ENCODE measurements around the gene GRID2IP. TPM values are rescaled to one million over a fixed set of nuclear protein-coding genes. Genes with fewer than 3 reads are reported as not detected.
A peak's percentile ranks its signal among the peaks of the same experiment; 100 is the strongest.

GRID2IP gene
- total and polyA plus RNA-seq, 8 donors = 0.21 to 1.3 (median 1.1) TPM

DNA sequence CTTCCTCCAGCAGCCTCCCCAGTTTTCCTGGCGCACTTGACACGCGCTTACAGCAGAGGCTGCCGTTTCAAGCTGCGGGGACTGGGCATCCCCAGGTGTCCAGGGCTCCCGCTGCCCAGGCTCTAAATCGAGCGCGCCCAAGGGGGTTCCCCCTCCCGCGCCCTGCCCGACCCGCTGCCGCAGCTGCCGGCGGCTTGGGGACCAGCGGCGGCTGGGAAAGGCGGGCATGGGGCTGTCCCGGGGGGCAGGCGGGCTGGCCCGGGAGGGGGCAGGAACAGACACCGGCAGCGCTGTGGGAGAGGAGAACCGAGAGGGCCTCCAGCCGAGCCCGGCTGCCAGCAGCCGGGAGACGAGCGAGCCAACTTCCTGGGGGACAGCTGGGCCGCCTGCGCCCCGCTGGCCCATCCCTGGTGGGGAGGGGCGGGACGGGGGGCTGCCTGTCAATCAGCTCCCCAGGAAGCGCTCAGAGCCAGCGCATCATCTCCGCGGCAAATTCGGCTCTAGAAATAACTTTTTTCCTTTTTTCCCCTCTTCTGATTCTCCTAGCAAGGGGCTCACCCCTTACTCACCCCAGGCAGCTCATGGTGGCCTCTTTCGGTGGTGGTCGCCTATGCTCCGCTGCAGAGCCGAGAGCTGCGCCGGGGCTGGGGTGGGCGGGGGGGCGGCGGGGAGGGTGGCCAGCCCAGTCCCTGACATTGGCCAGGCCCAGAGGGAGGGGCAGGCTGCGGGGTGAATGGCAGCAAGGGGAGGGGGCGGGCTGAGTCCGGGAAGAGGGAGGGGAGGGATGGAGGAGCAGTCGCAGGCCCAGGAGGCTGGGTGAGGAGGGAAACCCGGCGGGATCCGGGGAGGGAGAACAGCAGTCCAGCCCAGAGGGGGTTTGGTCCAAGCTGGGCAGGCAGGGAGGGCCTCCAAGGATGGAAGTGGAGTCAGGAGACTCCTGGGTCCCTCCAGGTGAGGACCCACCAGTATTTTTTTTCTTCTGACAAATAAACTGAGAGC, 14.7 kb downstream of the GRID2IP start:
- ATAC-seq (peak; percentile 32), DNase-seq (peak in 1 of 4 donors; percentile 41)
- Histone ChIP-seq H3K4me1 (peaks cover 0 to 7% of the 10 kb centered on the region in 2 donors), H3K27ac (no peak overlapping the region), H3K4me3 (no peak overlapping the region), H3K9me3 (no peaks in the 10 kb centered on the region), H3K27me3 (peaks cover 23 to 79% of the 10 kb centered on the region in 2 donors), H3K36me3 (no peaks in the 10 kb centered on the region)
- TF ChIP-seq, protein P1, sequence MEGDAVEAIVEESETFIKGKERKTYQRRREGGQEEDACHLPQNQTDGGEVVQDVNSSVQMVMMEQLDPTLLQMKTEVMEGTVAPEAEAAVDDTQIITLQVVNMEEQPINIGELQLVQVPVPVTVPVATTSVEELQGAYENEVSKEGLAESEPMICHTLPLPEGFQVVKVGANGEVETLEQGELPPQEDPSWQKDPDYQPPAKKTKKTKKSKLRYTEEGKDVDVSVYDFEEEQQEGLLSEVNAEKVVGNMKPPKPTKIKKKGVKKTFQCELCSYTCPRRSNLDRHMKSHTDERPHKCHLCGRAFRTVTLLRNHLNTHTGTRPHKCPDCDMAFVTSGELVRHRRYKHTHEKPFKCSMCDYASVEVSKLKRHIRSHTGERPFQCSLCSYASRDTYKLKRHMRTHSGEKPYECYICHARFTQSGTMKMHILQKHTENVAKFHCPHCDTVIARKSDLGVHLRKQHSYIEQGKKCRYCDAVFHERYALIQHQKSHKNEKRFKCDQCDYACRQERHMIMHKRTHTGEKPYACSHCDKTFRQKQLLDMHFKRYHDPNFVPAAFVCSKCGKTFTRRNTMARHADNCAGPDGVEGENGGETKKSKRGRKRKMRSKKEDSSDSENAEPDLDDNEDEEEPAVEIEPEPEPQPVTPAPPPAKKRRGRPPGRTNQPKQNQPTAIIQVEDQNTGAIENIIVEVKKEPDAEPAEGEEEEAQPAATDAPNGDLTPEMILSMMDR (IDR thresholded peaks at IDR 0.05) = no peak
- intact Hi-C loops (cut with DNase I) = no loop called here

DNA sequence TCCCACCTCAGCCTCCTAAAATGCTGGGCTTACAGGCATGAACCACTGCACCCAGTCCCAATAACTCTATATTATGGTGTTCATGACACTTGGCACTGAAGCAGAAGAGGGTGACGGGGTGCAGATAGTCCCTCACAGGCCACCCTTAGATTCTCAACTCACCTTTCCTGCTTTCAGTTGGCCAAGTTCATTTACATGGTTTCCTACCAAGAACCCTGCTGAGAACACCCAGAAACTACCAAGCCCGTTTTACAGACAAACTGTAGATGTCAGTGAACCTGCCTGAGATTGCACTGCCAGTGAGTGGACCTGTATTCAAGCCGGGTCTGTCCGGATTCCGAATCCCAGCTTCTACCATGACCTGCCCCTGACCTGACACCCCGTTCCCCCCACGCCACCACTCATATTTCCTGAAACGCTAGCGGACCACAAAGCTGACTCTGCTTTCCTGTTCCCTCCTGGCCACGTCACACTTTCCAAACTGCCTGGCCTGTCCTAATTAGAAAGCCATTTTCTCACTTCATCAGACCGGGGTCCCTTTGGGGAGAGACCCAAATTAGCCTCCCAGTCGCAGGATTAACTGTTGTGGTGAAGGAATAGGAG, 17.3 kb downstream of the GRID2IP start:
- Histone ChIP-seq H3K36me3 (no peaks in the 10 kb centered on the region), H3K4me3 (no peak overlapping the region), H3K27ac (no peak overlapping the region), H3K27me3 (peaks cover 40 to 93% of the 10 kb centered on the region in 2 donors), H3K9me3 (no peaks in the 10 kb centered on the region), H3K4me1 (peaks cover 5 to 20% of the 10 kb centered on the region in 2 donors)
- DNase-seq (no peak), ATAC-seq (no peak)
- TF ChIP-seq, protein P1 (IDR thresholded peaks at IDR 0.05) = no peak
- intact Hi-C loops (cut with DNase I) = no loop called here

DNA sequence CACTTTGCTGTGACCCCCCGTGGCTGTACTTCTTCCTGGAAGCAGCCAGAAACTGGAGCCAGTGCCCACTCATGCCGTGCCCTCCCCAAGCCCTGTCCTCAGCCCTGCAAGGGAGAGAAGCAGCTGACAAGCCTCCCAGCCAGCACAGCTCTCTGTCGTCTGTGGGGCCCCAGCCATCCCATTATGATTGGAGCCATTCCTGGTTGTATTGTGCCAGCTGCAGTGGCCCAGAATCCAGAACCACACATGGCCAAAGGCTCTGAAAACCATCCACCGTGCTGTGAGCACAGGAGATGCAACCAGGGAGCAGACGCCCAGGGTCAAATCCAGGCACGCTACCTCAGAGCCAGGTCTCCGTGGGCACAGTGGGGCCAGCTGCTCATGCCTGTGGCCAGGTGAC, 18.7 kb downstream of the GRID2IP start:
- intact Hi-C loops (cut with DNase I) = no loop called here
- no peak overlapping the region for H3K4me3 ChIP-seq
- no peak for ATAC-seq
- DNase-seq = no peak
- H3K9me3 ChIP-seq = no peaks in the 10 kb centered on the region
- TF ChIP-seq, protein P1 (IDR thresholded peaks at IDR 0.05) = no peak
- peaks cover 37 to 93% of the 10 kb centered on the region in 2 donors for H3K27me3 ChIP-seq
- H3K27ac ChIP-seq = no peak overlapping the region
- H3K4me1 ChIP-seq = peaks cover 5 to 20% of the 10 kb centered on the region in 2 donors
- H3K36me3 ChIP-seq = no peaks in the 10 kb centered on the region

DNA sequence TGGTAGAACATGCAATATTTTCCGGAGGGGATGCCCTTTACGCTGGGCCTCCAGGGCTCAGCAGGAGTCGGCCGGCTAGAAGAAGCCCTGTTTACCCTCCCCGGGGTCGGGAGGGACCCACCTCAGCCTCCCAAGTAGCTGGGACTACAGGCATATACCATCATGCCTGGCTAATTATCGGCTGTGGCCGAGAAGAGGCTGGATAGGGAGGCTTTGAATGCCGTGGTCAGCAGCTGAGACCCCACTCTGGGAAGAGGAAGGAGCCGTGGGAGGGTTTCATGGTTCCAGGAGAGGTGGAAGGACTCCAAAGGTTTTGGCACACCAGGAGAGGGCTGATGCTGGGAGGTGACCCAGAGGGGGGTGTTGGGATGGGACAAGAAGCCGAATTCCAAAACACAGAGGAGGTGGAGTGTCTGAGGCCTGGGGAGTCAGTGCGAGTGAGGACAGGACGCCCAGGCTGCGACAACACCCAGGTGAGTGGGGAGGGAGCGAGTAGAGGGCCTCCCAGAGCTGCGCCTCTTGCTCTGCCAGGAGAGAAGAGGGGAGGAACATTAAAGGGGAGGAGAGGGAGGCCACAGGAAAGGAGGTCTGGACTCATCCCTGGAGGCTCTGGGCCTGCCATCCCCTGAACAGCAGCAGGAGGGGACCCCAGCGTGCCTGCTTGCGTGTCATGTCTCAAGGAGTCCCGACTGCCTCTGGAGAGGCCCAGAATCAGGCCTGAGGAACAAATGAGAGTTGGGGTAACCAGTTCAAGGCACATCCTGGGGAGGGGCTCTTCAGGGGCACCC, 19.6 kb downstream of the GRID2IP start:
- Histone ChIP-seq H3K4me3 (no peak overlapping the region), H3K27ac (no peak overlapping the region), H3K36me3 (no peaks in the 10 kb centered on the region), H3K9me3 (no peaks in the 10 kb centered on the region), H3K27me3 (peaks cover 40 to 93% of the 10 kb centered on the region in 2 donors), H3K4me1 (peaks cover 5 to 23% of the 10 kb centered on the region in 2 donors)
- TF ChIP-seq, protein P1 (IDR thresholded peaks at IDR 0.05) = no peak
- DNase-seq (no peak), ATAC-seq (no peak)
- intact Hi-C loops (cut with DNase I) = no loop called here
